Large intestine (tissue), 3 donors: Measurements from ENCODE around the gene TMEM147. TPM values are rescaled to one million over a fixed set of nuclear protein-coding genes. Genes with fewer than 3 reads are reported as not detected.
A peak's percentile ranks its signal among the peaks of the same experiment; 100 is the strongest.

Experiments used
- DNase-seq, 2 donors: peaks; one replicate each; pipeline versions ENCODE4 v3.0.0 to v3.0.0-alpha.2; 2013
- H3K27ac ChIP-seq: one replicate; pipeline ENCODE4 v1.5.1; 2013; ENCODE audit warnings: low read length
- H3K27me3 ChIP-seq: 2 replicates; pipeline ENCODE4 v1.6.1; 2013; ENCODE audit warnings: low read length; ENCODE audit not compliant: control insufficient read depth, insufficient read depth
- H3K36me3 ChIP-seq: 2 replicates; pipeline ENCODE4 v1.6.1; 2013; ENCODE audit warnings: low read length; ENCODE audit not compliant: control insufficient read depth, insufficient read depth
- H3K4me1 ChIP-seq: one replicate; pipeline ENCODE4 v1.6.1; 2013; ENCODE audit warnings: low read length; ENCODE audit not compliant: control insufficient read depth, insufficient read depth
- H3K4me3 ChIP-seq: one replicate; pipeline ENCODE4 v1.5.1; 2013; ENCODE audit warnings: low read length
- H3K9me3 ChIP-seq: one replicate; pipeline ENCODE4 v1.6.1; 2013; ENCODE audit warnings: mild to moderate bottlenecking, low read depth, low read length, moderate library complexity; ENCODE audit not compliant: control insufficient read depth
- WGBS: methylation state at CpG from one replicate; pipeline ENCODE4 v1.1.5; 2013; ENCODE audit warnings: low lambda C conversion rate; ENCODE audit not compliant: insufficient coverage; 5-methylcytosine and 5-hydroxymethylcytosine counted together
- polyA plus RNA-seq: library from polyadenylated mRNA; unstranded; fragments of 120-200 nt; gene quantifications from one replicate; pipeline ENCODE4 v1.2.1, GENCODE V29; 2013

Gene TMEM147
- polyA plus RNA-seq, 1 donor = 89.6 TPM

DNA sequence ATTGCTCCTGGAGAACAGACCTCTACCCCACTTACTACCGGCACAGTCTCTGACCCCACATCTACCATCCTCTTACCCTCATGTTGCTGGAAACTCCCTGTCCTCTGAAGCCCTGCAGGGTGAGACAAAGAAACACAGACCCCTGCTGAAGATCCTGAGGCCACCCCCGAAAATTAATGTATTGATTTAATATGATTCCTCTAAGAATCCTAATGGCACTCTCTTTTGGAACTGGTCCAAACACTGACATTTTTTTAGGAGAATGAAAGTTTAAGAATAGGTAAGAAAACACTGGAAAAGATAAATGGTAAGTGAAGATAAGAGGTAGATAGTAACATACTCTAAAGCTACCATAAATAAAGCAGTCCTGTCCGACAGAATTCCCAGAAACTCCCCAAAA is 37.3 kb upstream of the TMEM147 start:
- DNase-seq = no peak
- Histone ChIP-seq H3K9me3 (no peaks in the 10 kb centered on the region), H3K27ac (no peak overlapping the region), H3K4me3 (no peak overlapping the region), H3K36me3 (no peaks in the 10 kb centered on the region), H3K27me3 (peaks cover 26% of the 10 kb centered on the region), H3K4me1 (peaks cover 17% of the 10 kb centered on the region)
- no CpG with 5 or more reads among the region's 3 CpGs for WGBS

DNA sequence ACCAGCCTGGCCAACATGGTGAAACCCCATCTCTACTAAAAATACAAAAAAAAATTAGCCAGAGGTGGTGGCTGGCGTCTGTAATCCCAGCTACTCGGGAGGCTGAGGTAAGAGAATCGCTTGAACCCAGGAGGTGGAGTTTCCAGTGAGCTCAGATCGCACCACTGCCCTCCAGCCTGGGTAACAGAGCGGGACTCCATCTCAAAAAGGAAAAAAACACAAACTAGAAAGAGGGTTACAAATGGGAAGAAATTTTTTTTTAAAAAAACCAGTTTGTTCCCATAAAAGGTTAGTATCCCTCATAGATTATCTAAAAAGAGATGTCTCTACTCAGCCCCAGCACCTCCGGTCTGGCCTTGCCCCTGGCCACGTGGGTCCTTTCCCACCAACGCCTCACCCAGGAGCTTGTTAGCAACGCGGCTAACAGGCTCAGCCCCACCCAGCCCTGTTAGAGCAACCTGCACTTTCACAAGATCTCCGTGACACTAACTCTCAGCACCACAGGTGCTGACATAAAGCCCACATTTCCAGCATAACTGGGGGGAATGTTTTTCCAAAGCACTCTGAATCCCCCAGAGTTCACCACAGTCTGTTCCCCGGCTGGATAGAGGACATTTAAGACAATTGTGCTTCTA is 36.3 kb upstream of the TMEM147 start:
- H3K4me1 ChIP-seq = peaks cover 17% of the 10 kb centered on the region
- H3K36me3 ChIP-seq = no peaks in the 10 kb centered on the region
- peak; percentile 68 to 78 for DNase-seq
- H3K27ac ChIP-seq = no peak overlapping the region
- peaks cover 34% of the 10 kb centered on the region for H3K27me3 ChIP-seq
- H3K4me3 ChIP-seq = peak overlapping the region; percentile 57
- H3K9me3 ChIP-seq = no peaks in the 10 kb centered on the region
- no CpG with 5 or more reads among the region's 12 CpGs for WGBS

DNA sequence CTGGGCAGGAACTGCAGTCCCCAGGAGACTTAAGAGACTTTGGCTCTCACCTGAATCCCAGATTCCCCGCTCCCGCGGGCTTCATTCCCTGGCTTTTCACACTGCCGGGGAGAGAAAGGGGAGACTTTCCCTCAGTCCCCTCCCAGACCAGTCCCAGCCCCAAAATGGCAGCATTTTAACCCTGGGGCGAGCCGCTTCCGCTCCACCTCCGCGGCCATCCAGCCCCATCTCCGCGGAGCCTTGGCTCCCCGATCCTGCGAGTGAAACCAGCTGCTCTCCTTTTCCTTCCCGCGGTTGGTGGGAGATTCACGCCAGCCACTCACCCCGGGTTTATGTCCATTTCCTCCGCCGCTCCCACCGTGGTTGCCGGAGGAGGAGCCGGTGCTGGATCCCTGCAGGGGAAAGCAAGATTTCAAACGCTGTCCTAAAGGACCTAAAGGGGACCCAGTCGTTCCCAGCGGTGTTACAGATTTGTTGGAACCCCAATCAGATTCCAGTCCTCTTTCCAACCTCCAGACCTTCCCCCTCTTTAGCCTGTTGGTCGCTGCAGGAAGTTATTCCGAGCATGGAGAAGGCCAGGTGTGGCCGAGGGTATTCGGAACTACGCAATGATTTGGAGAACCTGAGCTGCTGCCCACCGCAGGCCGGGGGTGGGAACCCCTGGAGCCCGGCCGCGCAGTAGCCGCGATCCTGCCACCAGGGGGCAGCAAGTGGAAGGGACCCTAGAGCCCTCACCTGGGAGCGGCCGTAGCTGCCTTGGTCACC is 35.4 kb upstream of the TMEM147 start:
- peak; percentile 72 for DNase-seq
- H3K36me3 ChIP-seq = no peaks in the 10 kb centered on the region
- peak overlapping the region; percentile 69 for H3K27ac ChIP-seq
- H3K9me3 ChIP-seq = no peaks in the 10 kb centered on the region
- H3K4me1 ChIP-seq = peaks cover 17% of the 10 kb centered on the region
- H3K27me3 ChIP-seq = peaks cover 39% of the 10 kb centered on the region
- H3K4me3 ChIP-seq = peak overlapping the region; percentile 57
- no CpG with 5 or more reads among the region's 39 CpGs for WGBS

DNA sequence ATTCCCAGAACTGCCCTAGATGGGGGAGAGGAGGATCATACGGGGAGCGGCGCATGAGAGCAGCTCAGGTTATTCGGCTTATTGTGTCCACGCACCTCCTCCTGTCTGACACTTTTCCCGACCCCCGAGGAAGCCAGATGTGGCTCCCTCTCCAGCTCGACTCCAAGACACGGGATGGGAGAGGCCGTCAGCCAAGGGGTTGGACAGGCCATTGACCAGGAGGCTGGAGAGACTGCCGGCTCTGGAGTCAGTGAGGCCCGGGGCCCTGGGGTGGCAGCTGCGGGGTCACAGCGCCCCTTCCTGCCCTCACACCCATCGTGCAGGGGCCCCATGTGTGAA is 34.8 kb upstream of the TMEM147 start:
- Histone ChIP-seq H3K27me3 (peaks cover 39% of the 10 kb centered on the region), H3K4me3 (no peak overlapping the region), H3K4me1 (peaks cover 17% of the 10 kb centered on the region), H3K9me3 (no peaks in the 10 kb centered on the region), H3K27ac (no peak overlapping the region), H3K36me3 (no peaks in the 10 kb centered on the region)
- no peak for DNase-seq
- WGBS = no CpG with 5 or more reads among the region's 15 CpGs

DNA sequence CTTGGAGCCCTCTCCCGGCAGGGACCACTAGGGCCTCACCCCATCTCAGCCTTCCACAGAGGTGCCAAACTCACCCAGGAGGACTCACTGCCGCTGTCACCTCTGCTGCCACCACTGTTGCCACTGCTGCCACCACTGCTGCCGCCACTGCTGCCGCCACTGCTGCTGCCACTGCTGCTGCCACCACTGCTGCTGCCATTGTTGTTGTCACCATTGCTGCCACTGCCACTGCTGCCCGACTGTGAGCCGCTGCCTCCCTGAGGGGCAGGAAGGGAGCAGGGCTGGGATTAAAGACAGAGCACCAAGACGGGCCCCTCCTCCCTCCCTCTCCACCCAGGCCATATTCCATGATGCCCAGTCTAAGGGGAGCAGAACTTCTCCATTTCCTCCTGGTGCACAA is 34.1 kb upstream of the TMEM147 start:
- no peak overlapping the region for H3K4me3 ChIP-seq
- no peaks in the 10 kb centered on the region for H3K36me3 ChIP-seq
- H3K4me1 ChIP-seq = peaks cover 13% of the 10 kb centered on the region
- DNase-seq = no peak
- H3K27me3 ChIP-seq = peaks cover 39% of the 10 kb centered on the region
- H3K9me3 ChIP-seq = no peaks in the 10 kb centered on the region
- H3K27ac ChIP-seq = no peak overlapping the region
- WGBS = no CpG with 5 or more reads among the region's 7 CpGs

DNA sequence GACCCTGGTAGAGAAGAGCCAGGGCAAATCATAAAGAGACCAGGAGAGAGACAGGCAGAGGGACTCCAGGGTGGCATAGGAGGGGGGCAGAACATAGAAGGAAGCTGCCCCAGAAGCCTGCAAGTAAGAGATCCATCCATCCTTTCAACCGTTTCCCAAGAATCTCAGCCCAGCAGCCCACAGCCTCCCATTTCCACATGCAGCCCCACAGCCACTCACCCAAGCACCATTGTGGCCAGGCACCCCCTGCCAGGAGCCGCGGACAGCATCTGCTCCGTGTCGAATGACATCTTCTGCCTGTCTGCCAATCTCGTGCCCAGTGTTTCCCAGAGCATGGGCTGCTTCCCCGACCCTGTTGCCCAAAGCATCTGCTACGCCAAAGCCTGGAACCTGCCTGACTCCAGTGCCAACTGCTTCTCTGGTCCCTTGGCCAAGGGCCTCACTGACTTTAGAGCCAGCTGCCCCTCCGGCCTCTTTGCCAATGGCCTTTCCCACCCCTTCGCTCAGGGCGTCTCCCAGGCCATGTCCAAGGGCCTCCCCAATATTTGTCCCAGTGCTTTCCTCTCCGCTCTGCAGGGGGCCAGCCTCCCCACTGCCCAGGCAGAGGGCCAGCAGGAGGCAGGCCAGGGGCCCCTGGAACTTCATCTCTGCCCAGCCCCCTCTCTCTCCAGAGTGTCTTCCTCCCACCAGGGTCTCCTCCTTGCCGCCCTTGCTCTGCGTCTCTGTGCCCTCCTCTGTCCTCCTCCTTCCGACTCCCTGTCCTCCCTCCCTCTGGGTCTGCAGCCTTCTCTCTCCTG is 32.4 kb upstream of the TMEM147 start:
- Histone ChIP-seq H3K4me3 (no peak overlapping the region), H3K27me3 (peaks cover 39% of the 10 kb centered on the region), H3K4me1 (peaks cover 13% of the 10 kb centered on the region), H3K36me3 (no peaks in the 10 kb centered on the region), H3K9me3 (no peaks in the 10 kb centered on the region), H3K27ac (no peak overlapping the region)
- DNase-seq = no peak
- 96% methylated on average over 3 of the region's 15 CpGs for WGBS

DNA sequence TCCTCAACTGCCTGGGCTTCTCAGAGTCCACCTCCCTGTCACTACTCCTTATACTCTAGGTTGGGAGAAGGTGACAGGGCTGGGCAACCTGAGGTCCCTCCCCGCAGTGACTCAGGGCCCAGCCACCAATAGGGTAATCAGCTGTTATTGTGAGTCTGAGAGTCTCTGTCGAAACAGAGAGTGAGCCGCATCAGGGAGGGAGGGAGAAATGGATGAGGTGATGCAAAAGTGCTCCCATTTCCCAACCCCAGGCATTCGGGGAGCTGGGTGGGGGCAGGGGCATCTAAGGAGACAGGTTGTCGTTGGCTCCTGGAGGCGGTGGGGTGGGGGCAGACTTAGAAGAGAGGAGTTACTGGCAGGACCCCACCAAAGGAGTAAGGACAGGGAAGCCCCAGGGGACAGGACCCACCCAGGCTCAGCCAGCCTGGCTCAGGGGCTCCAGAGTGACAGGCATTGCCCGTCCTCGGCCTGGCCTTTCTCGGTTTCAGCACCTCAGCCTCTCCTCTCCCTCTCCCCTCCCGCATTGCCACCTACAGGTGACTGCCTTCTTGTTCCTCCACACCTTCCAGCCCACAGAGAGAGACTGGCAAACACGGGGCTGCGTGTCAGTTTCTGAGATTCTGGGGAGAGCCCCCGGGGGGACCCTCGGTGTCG is 31.7 kb upstream of the TMEM147 start, which contains the start of gene DMKN:
TSS of gene DMKN (minus strand) at position 22 of the 654 bp plus-strand sequence. CDS start 174 bp downstream, outside the sequence.
- no peak for DNase-seq
- Histone ChIP-seq H3K9me3 (no peaks in the 10 kb centered on the region), H3K4me1 (peaks cover 13% of the 10 kb centered on the region), H3K36me3 (no peaks in the 10 kb centered on the region), H3K27me3 (peaks cover 39% of the 10 kb centered on the region), H3K4me3 (no peak within 1 kb of the TSS), H3K27ac (no peak within 1 kb of the TSS)
- WGBS = 20% methylated on average over 2 of the region's 15 CpGs

DNA sequence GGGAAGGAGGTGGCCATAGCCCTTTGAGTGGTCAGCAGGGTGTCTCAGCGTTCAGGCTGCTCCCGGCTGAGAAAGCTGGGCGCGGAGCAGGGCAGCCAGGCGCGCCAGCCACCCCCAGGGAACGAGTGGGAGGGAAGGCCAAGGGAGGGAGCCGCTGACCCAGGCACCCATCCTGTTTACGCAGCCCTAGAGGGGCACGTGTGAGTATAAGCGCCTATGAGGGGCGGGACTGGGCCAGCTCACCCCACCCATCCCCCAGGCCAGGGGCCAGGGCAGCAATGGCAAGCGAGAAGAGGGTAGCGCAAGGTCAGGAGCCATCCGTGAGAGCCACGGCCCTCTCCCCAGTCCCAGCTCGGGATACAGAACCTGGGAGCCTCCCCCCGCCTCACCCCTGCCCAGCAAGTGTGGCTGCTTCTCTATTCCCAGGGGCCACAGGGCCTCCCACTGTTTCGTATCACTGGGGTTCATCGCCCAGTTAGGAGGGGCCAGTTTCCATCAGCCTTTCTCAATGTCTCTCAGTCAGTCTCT is 31.1 kb upstream of the TMEM147 start:
- no CpG with 5 or more reads among the region's 20 CpGs for WGBS
- no peak overlapping the region for H3K4me3 ChIP-seq

DNA sequence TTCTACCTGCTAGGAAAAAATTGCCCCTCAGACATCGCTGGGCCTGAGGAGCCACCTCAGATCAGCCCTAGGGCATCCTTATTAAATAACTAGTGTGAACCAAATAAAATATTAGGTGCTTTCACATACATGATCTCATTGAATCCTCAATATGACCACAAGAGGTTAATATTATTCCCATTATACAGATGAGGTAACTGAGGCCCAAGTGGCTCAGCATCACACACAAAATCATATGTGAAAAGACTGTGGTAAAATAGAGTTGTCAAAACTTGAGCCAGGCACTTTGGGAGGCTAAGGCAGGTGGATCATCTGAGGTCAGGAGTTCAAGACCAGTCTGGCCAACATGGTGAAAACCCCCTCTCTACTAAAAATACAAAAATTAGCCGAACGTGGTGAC is 29.1 kb upstream of the TMEM147 start:
- no CpG with 5 or more reads among the region's 3 CpGs for WGBS
- DNase-seq = no peak
- H3K4me3 ChIP-seq = no peak overlapping the region
- peaks cover 23% of the 10 kb centered on the region for H3K27me3 ChIP-seq
- H3K27ac ChIP-seq = no peak overlapping the region
- H3K36me3 ChIP-seq = no peaks in the 10 kb centered on the region
- H3K9me3 ChIP-seq = no peaks in the 10 kb centered on the region
- no peaks in the 10 kb centered on the region for H3K4me1 ChIP-seq

More for the DNA sequence above, 31.1 kb upstream of the TMEM147 start:
- DNase-seq = no peak
- Histone ChIP-seq H3K36me3 (no peaks in the 10 kb centered on the region), H3K9me3 (no peaks in the 10 kb centered on the region), H3K27me3 (peaks cover 39% of the 10 kb centered on the region), H3K4me1 (peaks cover 9% of the 10 kb centered on the region), H3K27ac (no peak overlapping the region)

DNA sequence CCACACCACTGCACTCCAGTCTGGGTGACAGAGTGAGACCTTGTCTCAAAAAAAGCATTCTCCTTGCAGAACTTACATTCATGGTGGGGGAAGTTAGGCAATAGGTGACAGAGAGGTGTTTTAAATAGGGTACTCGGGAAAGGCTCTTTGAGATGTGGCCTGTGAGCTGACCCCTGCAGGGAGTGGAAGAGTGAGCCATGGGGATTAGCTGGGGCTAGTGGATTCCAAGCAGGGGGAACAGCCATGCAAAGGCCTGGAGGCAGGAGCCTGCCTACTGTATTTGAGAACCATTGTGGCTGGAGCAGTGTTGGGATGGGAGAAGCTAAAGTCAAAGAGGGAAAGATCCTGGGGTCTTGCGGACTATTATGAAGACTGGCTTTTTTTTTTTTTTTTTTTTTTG is 28.1 kb upstream of the TMEM147 start:
- Histone ChIP-seq H3K9me3 (no peaks in the 10 kb centered on the region), H3K4me1 (no peaks in the 10 kb centered on the region), H3K27ac (no peak overlapping the region), H3K36me3 (no peaks in the 10 kb centered on the region), H3K27me3 (peaks cover 20% of the 10 kb centered on the region), H3K4me3 (no peak overlapping the region)
- WGBS = 80% methylated on average over 1 of the region's 2 CpGs
- no peak for DNase-seq
